ENCODE results near the gene DAAM2.

DAAM2 gene

DNA sequence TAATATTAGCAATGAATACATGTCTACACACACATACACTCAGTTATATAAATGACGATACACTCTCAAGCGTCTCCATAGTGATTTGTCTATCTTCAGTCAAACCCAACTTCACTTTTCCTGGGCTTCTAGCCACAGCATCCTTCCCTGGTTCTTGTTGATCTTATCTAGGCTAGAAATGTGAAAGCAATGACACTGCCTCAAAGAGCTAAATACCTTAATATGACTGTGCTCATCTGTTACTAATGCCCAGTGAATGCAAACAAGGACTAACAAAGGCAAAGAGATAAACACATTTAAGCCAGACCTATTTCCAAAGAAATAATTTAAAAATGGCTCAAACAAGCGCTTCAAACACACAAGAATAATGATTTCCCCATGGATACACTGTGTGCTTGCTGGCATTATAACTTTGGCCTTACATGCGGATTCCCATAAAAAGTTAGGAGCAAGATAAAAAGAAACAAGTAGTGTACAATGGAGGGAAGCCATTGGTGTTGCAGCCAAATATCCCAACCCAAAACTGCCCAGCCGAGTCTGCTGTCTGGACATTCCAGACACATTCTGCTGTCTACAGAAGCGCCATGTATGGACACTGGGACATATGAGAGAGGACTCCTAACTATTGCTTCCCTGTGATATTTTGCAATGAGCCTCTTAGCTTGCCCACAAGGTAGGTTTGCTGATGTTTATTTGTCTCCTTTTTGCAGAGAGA is 19.5 kb upstream of the DAAM2 start:
- no peak for DNase-seq (ENCODE audit: low read depth)
- in situ Hi-C loops (cut with HindIII; ENCODE audit: low sequenced_read_pairs) = no loop called here
- TF ChIP-seq, protein P1, sequence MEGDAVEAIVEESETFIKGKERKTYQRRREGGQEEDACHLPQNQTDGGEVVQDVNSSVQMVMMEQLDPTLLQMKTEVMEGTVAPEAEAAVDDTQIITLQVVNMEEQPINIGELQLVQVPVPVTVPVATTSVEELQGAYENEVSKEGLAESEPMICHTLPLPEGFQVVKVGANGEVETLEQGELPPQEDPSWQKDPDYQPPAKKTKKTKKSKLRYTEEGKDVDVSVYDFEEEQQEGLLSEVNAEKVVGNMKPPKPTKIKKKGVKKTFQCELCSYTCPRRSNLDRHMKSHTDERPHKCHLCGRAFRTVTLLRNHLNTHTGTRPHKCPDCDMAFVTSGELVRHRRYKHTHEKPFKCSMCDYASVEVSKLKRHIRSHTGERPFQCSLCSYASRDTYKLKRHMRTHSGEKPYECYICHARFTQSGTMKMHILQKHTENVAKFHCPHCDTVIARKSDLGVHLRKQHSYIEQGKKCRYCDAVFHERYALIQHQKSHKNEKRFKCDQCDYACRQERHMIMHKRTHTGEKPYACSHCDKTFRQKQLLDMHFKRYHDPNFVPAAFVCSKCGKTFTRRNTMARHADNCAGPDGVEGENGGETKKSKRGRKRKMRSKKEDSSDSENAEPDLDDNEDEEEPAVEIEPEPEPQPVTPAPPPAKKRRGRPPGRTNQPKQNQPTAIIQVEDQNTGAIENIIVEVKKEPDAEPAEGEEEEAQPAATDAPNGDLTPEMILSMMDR (IDR thresholded peaks at IDR 0.05; ENCODE audit: low read depth, low read length, missing control alignments) = no peak
- H3K4me3 ChIP-seq (ENCODE audit: low read depth, low read length) = no peak overlapping the region

DNA sequence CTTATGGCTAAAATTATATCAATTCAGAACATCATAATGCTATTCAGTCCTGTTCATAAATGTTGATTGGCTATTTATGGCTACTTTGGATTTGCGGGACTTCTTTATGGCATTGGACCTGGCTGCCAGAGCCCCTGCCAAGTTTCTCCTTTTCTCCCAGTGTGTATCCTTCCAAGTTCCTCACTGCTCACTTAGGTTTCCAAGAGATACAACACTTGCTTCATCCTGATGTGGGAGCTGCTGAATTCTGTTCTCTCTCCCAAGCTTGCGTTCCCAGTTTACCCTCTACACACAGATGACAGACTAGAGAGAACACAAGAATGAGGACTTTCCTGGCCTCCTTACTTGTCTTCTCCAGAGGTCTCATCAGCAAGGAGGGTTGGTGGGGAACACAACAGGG is 18.4 kb upstream of the DAAM2 start:
- DNase-seq (ENCODE audit: low read depth) = no peak
- in situ Hi-C loops (cut with HindIII; ENCODE audit: low sequenced_read_pairs) = no loop called here
- TF ChIP-seq, protein P1 (IDR thresholded peaks at IDR 0.05; ENCODE audit: low read depth, low read length, missing control alignments) = no peak
- H3K4me3 ChIP-seq (ENCODE audit: low read depth, low read length) = no peak overlapping the region

DNA sequence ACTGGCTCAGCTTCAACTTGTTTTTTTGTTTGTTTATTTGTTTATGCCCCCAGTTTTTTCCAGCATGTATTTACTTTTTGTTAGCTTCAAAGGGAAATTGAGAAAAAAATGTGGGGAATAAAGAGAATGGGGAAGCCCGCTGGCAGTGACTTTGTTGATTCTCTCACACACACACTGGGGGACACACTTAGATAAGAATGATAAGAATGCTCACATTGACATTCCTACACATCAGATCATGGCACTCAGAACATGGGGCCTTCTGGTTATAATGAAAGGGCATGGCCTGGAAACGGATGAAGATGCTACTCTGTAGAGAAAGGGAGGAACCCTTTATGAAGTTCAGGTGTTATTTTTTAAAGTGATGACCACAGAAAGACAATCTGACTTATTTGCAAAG is 15.6 kb upstream of the DAAM2 start:
- H3K4me3 ChIP-seq (ENCODE audit: low read depth, low read length) = no peak overlapping the region
- TF ChIP-seq, protein P1 (IDR thresholded peaks at IDR 0.05; ENCODE audit: low read depth, low read length, missing control alignments) = no peak
- no peak for DNase-seq (ENCODE audit: low read depth)
- in situ Hi-C loops (cut with HindIII; ENCODE audit: low sequenced_read_pairs) = no loop called here

DNA sequence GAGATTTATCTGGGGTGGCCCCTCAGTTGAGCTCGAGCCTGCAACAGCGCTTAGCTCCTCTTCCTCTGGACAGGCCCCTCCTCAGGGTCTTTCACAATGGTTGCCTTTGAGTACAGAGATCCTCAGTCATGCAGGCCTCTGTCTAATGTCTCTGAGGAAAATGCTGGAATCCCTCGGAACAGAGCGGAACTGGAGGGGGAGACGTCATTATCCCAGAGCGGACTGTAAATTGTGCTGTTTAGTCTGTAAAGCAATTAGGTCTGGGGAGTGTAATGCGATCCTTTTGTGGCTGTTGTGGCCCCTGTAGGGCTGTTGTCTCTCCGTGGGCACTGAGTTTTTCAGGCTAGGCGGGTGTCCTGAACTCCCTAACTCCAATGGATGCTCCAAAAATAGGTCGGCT is 15.0 kb upstream of the DAAM2 start:
- in situ Hi-C loops (cut with HindIII; ENCODE audit: low sequenced_read_pairs) = no loop called here
- no peak for DNase-seq (ENCODE audit: low read depth)
- no peak overlapping the region for H3K4me3 ChIP-seq (ENCODE audit: low read depth, low read length)
- TF ChIP-seq, protein P1 (IDR thresholded peaks at IDR 0.05; ENCODE audit: low read depth, low read length, missing control alignments) = no peak

DNA sequence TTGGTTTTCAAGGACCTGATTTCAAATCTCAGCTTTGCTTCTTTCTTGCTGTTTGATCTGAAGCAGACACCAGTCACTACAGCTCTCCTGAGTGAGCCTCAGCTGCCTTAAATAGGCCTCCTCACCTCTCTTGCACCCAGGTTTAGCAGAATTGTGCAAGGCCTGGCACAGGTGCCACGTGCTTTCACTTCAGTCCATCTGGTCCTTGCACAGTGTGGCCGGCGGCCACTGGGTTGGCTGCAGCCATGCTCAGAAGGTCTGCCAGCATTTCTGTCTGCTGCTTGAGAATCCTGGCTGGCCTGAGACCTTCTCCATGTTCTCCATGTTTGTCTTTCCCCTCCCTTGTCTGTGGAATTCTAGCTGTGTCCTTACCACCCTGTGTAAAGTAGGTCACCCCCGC is 14.5 kb upstream of the DAAM2 start:
- TF ChIP-seq, protein P1 (IDR thresholded peaks at IDR 0.05; ENCODE audit: low read depth, low read length, missing control alignments) = no peak
- in situ Hi-C loops (cut with HindIII; ENCODE audit: low sequenced_read_pairs) = no loop called here
- no peak for DNase-seq (ENCODE audit: low read depth)
- no peak overlapping the region for H3K4me3 ChIP-seq (ENCODE audit: low read depth, low read length)

DNA sequence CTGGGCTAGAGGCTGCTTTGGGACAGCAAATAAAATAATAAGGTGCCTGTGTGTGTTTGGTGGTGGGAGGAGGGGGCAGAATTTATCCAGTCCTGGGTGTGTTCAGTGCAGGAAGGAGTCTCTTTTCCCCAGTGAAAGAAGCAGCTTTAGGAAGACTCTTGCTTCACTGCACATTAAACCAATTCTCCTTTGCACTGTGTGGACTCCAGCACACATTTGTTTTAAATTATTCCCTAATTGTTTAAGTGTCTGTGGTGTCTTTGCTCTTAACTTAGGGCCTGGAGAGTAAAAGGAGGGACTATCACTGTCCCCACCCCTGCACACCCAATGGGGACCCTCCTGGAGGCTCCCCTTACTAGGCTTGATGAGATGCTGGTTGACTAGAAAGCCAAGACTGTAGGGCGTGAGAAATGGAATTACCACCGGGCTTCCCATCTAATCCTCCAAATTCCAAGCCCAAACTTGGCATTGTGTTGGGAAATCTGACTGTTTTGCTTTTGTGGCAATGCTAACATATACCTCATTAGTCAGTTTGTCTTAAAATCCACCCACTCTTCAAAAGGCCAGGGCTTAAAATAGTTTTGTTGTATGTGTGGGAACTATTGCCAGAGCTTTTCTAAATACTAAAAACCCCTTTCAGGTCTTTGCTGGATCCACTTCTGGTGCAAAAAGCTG is 13.5 kb upstream of the DAAM2 start:
- DNase-seq (ENCODE audit: low read depth) = no peak
- H3K4me3 ChIP-seq (ENCODE audit: low read depth, low read length) = no peak overlapping the region
- in situ Hi-C loops (cut with HindIII; ENCODE audit: low sequenced_read_pairs) = no loop called here
- TF ChIP-seq, protein P1 (IDR thresholded peaks at IDR 0.05; ENCODE audit: low read depth, low read length, missing control alignments) = no peak

Data from astrocyte of the cerebellum (primary cell).